K562 treated with DMSO at 1 percent for 24 hours (cell line): Measurements from ENCODE around the gene CYP1B1. TPM values are rescaled to one million over a fixed set of nuclear protein-coding genes. Genes with fewer than 3 reads are reported as not detected.

ENCODE experiments used
- total RNA-seq: library from RNA; unstranded; fragments of 300-600 nt; gene quantifications from 2 replicates; pipeline ENCODE4 v1.2.3, GENCODE V29; 2022; ENCODE audit warnings: low read depth; ENCODE audit not compliant: insufficient read depth

Gene CYP1B1
- not detected in 2 replicates for total RNA-seq

DNA sequence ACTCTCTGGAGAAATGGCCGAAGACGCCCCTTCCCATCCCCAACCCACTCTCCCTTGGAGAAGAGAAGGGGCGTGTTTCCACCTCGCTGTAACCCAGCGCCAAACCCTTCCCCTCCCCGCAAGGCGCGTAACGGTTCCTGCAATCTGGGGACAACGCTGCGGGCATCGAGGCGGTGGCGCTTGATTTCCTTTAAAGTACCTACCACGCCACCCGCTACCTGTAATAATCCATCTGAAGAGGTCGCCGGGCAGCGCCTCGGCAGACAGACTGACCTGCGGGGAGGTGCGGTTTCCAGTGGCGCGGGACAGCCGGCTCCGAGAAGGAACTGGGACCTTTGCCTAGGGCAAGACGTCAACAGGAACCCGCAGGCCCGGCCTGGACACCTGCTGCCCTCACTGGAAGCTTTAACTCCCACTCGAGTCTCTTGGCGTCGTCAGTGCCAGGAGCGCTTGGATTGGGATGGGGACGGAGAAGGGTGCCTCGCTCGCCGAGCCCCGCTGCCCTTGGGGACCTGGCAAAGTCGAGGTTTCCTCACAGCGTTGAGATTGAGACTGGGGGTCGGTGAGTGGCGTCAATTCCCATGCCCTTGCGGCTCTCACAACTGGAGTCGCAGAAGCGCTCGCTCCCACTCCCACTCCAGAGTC is at the start of gene CYP1B1:
TSS of gene CYP1B1 (minus strand) at position 645 of the 645 bp plus-strand sequence. CDS start 763 bp downstream, outside the sequence.

Other genes with a start within 250 kb of the CYP1B1 start
- gene RMDN2, start 150.9 kb downstream of the CYP1B1 start, total RNA-seq = 1.4 TPM in 1 of 2 replicates, not detected in the other